ENCODE measurements around the gene SAYSD1. TPM values are rescaled to one million over a fixed set of nuclear protein-coding genes. Genes with fewer than 3 reads are reported as not detected.

Gene SAYSD1
- total and polyA plus RNA-seq, 8 donors = 1.2 to 24.8 (median 7.7) TPM

GRCh38 chr6:39118921-39119320, 3.9 kb upstream of the SAYSD1 start:
- no peak for DNase-seq
- WGBS, 5 donors = 88 to 95% (median 94%) methylated on average over 4 of the region's 4 CpGs
- Histone ChIP-seq H3K27me3 (no peaks in the 10 kb centered on the region), H3K36me3 (no peaks in the 10 kb centered on the region), H3K4me3 (no peak overlapping the region), H3K9me3 (no peaks in the 10 kb centered on the region), H3K4me1 (peaks cover 5 to 15% (median 14%) of the 10 kb centered on the region in 4 donors), H3K27ac (no peak overlapping the region)
- TF ChIP-seq EP300 (IDR thresholded peaks at IDR 0.05) (no peak), CTCF (IDR thresholded peaks at IDR 0.05) (no peak), POLR2AphosphoS5 (IDR thresholded peaks at IDR 0.05) (no peak), POLR2A (IDR thresholded peaks at IDR 0.05) (no peak)
- intact Hi-C loops (cut with DNase I; ENCODE audit: low total_unique reads) = no loop called here

- WGBS, 5 donors = 0 to 3% (median 1%) methylated on average over 11 of the region's 11 CpGs
- peak overlapping the region; percentile 56 to 77 (median 66) for H3K4me3 ChIP-seq
- no peaks in the 10 kb centered on the region for H3K27me3 ChIP-seq
- H3K36me3 ChIP-seq = peaks cover 9 to 20% (median 12%) of the 10 kb centered on the region in 4 donors
- intact Hi-C loops (cut with DNase I; ENCODE audit: low total_unique reads) = no loop called here
- DNase-seq = no peak
- TF ChIP-seq POLR2AphosphoS5 (IDR thresholded peaks at IDR 0.05) (no peak), CTCF (IDR thresholded peaks at IDR 0.05) (no peak), POLR2A (IDR thresholded peaks at IDR 0.05) (no peak), EP300 (IDR thresholded peaks at IDR 0.05) (no peak)
- H3K4me1 ChIP-seq = peaks cover 5 to 27% (median 20%) of the 10 kb centered on the region in 4 donors
- no peaks in the 10 kb centered on the region for H3K9me3 ChIP-seq
- peak overlapping the region; percentile 92 to 95 (median 94) for H3K27ac ChIP-seq
These were observed 640 bp downstream of the SAYSD1 start for GRCh38 chr6:39114388-39114703.

GRCh38 chr6:39113788-39114187, 1.2 kb downstream of the SAYSD1 start:
- Histone ChIP-seq H3K27me3 (no peaks in the 10 kb centered on the region), H3K4me1 (peaks cover 5 to 31% (median 21%) of the 10 kb centered on the region in 4 donors), H3K27ac (peak overlapping the region in 1 of 5 donors; percentile 95), H3K4me3 (peak overlapping the region; percentile 56 to 77 (median 66)), H3K9me3 (no peaks in the 10 kb centered on the region), H3K36me3 (peaks cover 10 to 25% (median 16%) of the 10 kb centered on the region in 4 donors)
- no peak for DNase-seq
- intact Hi-C loops (cut with DNase I; ENCODE audit: low total_unique reads) = no loop called here
- 88 to 97% (median 92%) methylated on average over 1 of the region's 1 CpG for WGBS, 5 donors
- TF ChIP-seq POLR2AphosphoS5 (IDR thresholded peaks at IDR 0.05) (no peak), POLR2A (IDR thresholded peaks at IDR 0.05) (no peak), CTCF (IDR thresholded peaks at IDR 0.05) (no peak), EP300 (IDR thresholded peaks at IDR 0.05) (no peak)

- no peaks in the 10 kb centered on the region for H3K27me3 ChIP-seq
- H3K9me3 ChIP-seq = no peaks in the 10 kb centered on the region
- DNase-seq = no peak
- intact Hi-C loops (cut with DNase I; ENCODE audit: low total_unique reads) = no loop called here
- 72 to 79% (median 77%) methylated on average over 5 of the region's 5 CpGs for WGBS, 5 donors
- TF ChIP-seq POLR2A (IDR thresholded peaks at IDR 0.05) (no peak), EP300 (IDR thresholded peaks at IDR 0.05) (no peak), POLR2AphosphoS5 (IDR thresholded peaks at IDR 0.05) (no peak), CTCF (IDR thresholded peaks at IDR 0.05) (no peak)
- peaks cover 5 to 43% (median 22%) of the 10 kb centered on the region in 4 donors for H3K4me1 ChIP-seq
- H3K36me3 ChIP-seq = peaks cover 10 to 26% (median 17%) of the 10 kb centered on the region in 4 donors
- H3K27ac ChIP-seq = no peak overlapping the region
- no peak overlapping the region for H3K4me3 ChIP-seq
These were observed 3.7 kb downstream of the SAYSD1 start for GRCh38 chr6:39111280-39111679.

Measured in stomach (tissue), 9 donors.